Fibroblast of the aortic adventitia (primary cell): ENCODE data around the gene RALA. TPM values are rescaled to one million over a fixed set of nuclear protein-coding genes. Genes with fewer than 3 reads are reported as not detected.

Experiments
- DNase-seq: peaks from one replicate; pipeline ENCODE4 v3.0.0-alpha.2; 2010; ENCODE audit warnings: low read depth
- H3K4me3 ChIP-seq: 2 replicates; pipeline ENCODE4 v1.5.1; 2011; ENCODE audit warnings: low read depth, mild to moderate bottlenecking, control low read depth, low read length, moderate library complexity
- CTCF ChIP-seq: IDR thresholded peaks from 2 replicates; pipeline ENCODE4 v1.5.1; 2011; ENCODE audit warnings: mild to moderate bottlenecking, low read length, control low read depth, inconsistent platforms; ENCODE audit not compliant: insufficient read depth
- total RNA-seq: library from RNA; depleted of rRNA; stranded (reverse); fragments of >200 nt; gene quantifications from 2 replicates; pipeline ENCODE4 v1.2.3, GENCODE V29; 2012; ENCODE audit warnings: low replicate concordance

RALA gene
- total RNA-seq, 1 donor: 42.7 TPM

GRCh38 chr7:39659356-39660013, 36.1 kb downstream of the RALA start:
- no peak for TF ChIP-seq CTCF
- DNase-seq: no peak
- no peak overlapping the region for H3K4me3 ChIP-seq

GRCh38 chr7:39661960-39662359, 38.6 kb downstream of the RALA start:
- TF ChIP-seq CTCF: no peak
- DNase-seq: no peak
- no peak overlapping the region for H3K4me3 ChIP-seq

- H3K4me3 ChIP-seq: no peak overlapping the region
- no peak for DNase-seq
- no peak for TF ChIP-seq CTCF
Measured at GRCh38 chr7:39663263-39663662, 39.9 kb downstream of the RALA start.

- TF ChIP-seq CTCF: no peak
- no peak for DNase-seq
- H3K4me3 ChIP-seq: no peak overlapping the region
Measured at GRCh38 chr7:39664057-39664456, 40.7 kb downstream of the RALA start.

- TF ChIP-seq CTCF: no peak
- DNase-seq: no peak
- H3K4me3 ChIP-seq: no peak overlapping the region
Measured at GRCh38 chr7:39664585-39664984, 41.2 kb downstream of the RALA start.

GRCh38 chr7:39666562-39666961, 43.2 kb downstream of the RALA start:
- DNase-seq: no peak
- no peak for TF ChIP-seq CTCF
- H3K4me3 ChIP-seq: no peak overlapping the region
